LHCN-M2 (cell line): ENCODE data around the gene PROZ. TPM values are rescaled to one million over a fixed set of nuclear protein-coding genes. Genes with fewer than 3 reads are reported as not detected.

ENCODE experiments used
- DNase-seq: peaks from one replicate; pipeline ENCODE4 v3.0.0-alpha.2; 2012; ENCODE audit warnings: low read depth
- total RNA-seq: library from RNA; depleted of rRNA; stranded (reverse); fragments of >200 nt; gene quantifications from 2 replicates; pipeline ENCODE4 v1.2.3, GENCODE V29; 2014

PROZ gene
- total RNA-seq, 1 experiment from 2014 or later, result not detected

- DNase-seq, result no peak
Observed at GRCh38 chr13:113119822-113120189, 38.6 kb upstream of the PROZ start.

DNA sequence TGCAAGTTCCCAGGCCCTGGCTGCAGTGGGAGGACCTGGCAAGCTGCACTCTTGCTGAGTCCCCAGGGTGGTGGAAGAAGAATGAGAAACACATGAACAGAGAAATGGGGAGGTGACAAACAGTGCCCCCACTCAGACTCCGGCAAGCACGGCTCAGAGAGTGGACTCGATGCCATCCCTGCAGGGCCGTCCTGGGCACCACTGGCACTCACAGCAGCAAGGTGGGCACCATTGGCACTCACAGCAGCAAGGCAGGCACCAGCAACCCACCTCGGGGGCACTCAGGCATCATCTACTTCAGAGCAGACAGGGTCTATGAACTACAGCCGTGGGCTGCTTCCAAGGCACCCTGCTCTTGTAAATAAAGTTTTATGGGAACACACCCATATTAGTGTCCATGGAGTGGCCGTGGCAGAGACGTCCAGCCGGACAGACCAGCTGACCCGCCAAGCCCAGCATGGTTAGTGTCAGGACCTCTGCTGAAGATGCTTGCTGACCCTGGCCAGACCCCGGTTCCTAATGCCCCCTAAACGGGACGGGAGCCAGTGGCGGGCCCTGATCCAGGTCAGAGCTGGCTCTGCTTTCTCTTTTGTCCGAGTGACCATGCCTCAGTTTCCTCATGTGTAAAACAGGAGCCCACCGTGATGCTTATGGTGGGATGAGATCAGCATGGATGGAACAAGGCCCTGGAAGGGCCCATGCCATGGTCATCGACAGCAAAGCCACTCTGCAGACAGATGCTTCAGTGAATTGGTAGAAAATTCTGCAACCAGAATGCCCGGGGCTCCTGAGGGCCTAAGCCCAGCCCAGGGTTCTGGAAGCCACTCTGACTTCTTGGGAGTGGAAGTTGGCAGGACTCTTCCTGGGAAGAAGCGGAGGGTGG is 37.9 kb upstream of the PROZ start:
- DNase-seq, result no peak

- DNase-seq, result no peak
Observed at GRCh38 chr13:113121183-113121927, 37.1 kb upstream of the PROZ start.

DNA sequence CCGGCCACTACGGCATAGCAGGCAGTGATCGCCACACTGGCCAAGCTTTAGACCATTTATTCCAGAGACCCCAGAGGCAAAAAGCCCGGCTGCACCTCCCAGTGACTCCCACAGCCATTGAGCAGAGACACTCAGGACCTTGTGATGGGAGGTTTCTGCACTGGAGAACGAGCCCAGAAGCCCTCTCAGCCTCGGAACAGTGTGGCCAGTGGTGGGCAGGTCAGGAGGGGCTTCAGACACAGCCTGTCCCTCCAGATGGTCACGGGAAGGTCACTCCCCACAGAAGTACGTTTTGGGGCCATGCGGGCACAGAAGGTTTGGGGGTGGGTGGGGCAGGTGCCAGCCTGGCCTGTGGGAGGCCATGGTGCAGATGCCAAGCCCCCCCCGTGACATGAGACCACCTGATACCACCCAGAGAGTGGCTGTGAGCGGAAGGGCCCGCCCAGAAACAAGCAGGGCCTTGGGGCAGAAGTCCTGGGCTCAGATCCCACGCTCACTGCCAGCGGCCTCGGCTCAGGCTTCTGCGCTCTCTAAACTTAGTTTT is 36.4 kb upstream of the PROZ start:
- no peak for DNase-seq

GRCh38 chr13:113122550-113123225 is 35.8 kb upstream of the PROZ start, which contains the start of gene F10:
Gene F10 (plus strand): TSS chr13:113122799. CDS start chr13:113122856, 57 bp downstream.
- DNase-seq, result peak; percentile 34

- no peak for DNase-seq
Observed at GRCh38 chr13:113123226-113124201, 34.9 kb upstream of the PROZ start.

GRCh38 chr13:113124211-113124970 is 34.1 kb upstream of the PROZ start:
- no peak for DNase-seq

DNA sequence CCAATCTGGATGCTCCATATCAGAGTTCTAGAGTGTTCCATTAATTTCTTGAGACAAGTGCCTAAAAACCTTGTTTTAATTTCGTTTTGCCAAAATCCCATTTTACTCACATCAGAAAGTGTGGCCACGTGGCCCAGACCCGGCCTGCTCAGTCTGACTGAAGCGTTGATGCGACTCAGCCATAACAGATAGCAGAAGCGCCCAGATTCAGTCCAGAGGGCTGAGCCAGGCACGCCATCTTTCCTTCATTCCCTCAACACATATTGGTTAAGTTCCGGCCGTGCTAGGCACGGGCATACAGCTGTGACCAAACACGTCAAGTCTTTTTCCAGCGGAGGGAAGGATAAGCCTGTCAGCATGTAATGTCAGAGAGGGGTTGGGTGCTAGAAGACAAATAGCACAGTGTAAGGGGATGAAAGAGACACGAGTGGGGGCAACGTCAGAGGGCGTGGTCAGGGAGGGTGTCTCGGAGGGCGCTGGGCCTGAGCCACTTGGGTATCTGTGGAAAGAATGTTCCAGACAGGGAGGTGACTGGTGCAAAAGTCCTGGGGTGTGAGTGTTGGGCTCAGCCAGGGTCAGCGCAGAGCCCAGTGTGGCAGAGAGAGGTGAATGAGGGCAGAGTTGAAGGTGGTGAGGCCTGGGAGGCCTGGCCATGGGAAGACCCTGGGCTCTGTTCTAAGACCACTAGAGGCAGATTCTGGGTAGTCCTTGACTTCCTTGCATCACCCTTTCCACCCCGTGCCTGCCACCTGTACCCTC is 32.8 kb upstream of the PROZ start:
- no peak for DNase-seq

GRCh38 chr13:113126265-113127150 is 31.9 kb upstream of the PROZ start:
- no peak for DNase-seq

GRCh38 chr13:113129480-113129879 is 29.0 kb upstream of the PROZ start:
- no peak for DNase-seq

DNA sequence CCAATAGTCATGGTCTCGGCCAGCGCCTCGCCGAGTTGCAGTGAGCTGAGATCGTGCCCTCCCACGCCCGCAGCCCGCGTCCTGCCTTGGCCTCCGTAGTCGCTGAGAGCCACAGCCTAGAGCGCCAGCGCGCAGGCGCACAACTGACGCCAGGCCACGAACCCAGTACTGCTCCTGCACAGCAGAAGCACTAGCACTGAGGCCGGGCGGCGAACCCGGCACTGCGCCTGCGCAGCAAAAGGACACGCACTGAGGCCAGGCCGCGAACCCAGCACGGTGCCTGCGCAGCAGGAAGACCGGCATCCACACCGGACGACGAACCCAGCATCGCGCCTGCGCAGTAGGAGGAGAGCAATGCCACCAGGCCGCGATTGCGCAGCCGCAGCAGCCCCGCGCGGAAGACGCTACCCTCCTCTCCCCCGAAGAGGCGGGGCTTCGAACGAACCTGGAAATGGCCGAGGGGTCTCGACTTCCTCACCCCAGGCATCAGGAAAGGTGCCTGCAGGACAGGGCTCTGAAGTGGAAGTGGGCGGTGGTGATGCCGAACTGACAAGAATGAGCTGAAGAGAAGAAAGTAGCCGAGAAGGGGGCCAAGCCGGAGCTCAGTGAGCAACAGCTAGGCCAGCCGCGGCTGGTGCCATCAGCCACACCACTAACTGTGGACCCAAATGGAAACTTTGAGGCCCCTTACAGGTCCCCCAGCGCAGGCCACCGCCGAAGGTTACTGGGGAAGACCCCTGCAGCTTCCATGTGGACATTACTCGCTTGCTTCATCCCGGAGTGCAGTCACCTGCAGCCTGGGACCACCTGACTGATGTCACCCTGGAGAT is 28.3 kb upstream of the PROZ start:
- no peak for DNase-seq

DNA sequence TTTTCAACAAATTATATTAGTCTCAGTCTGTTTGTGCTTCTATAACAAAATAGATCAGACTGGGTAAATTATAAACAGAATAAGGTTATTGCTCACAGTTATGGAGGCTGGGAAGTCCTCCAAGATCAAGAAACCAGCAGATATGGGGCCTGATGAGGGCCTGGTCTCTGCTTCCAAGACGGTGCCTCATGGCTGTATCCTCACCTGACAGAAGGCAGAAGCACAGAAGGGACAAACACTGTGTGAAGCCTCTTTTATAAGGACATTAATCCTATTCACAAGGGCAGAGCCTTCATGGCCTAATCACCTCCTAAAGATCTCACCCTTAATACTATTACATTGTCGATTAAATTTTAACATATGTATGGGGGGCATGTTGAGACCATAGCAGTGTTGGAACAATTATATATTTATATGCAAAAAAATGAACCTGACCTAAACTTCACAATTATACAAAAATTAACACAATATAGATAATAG is 23.1 kb upstream of the PROZ start:
- DNase-seq, result no peak

GRCh38 chr13:113137691-113138298 is 20.7 kb upstream of the PROZ start:
- no peak for DNase-seq

DNA sequence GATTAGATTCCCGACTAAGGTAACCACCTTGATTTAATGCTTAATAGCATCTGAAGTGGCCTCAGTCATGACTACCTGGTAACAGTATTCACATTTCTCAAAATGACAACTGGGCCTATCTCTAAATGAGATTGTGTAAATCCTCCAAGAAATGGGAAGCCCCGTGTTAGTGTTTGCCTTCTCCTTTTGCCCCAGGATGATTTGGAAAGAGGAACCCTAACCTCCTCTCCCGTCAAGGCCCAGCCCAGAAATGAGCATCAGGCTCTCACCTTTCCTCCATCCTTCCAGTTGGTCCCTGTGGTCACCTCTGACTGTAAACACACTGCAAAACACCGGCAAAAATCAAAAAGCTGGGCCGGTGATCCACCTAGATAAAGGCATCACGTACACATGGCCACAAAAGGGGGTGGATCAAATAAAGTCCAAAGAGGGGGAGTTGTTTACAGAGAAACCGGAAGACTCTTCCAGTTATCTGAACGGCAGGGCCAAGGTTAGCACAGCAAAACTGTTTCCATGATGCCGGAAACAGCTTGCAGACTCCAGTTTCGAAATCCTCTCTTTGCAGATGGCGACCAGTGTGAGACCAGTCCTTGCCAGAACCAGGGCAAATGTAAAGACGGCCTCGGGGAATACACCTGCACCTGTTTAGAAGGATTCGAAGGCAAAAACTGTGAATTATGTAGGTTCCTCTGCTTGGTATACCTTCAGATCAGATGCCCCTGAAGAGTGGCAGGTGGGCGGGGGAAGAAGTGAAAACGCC is 19.5 kb upstream of the PROZ start:
- no peak for DNase-seq

GRCh38 chr13:113139577-113139976 is 18.9 kb upstream of the PROZ start:
- no peak for DNase-seq
